Esophagus mucosa (tissue), 1 donor: ENCODE results near the gene GALNTL6. TPM values are rescaled to one million over a fixed set of nuclear protein-coding genes. Genes with fewer than 3 reads are reported as not detected.
"Not testable (repeated sequence)": the region's sequence is repeated elsewhere in the genome, so short reads cannot be mapped to it uniquely, and the experiment has no call there.

Experiments used
- ATAC-seq: fragments of 200-7000 bp; cut with Tn5 transposase; one replicate; pipeline ENCODE4 v1.9.1; 2020
- total RNA-seq: library from RNA; stranded (reverse); gene quantifications from one replicate; pipeline ENCODE4 v1.2.4, GENCODE V29; 2023
- donor health status: DM: yes; HTN: yes; CAD: no.

Gene GALNTL6
- total RNA-seq, 1 donor from 2014 or later = not detected

DNA sequence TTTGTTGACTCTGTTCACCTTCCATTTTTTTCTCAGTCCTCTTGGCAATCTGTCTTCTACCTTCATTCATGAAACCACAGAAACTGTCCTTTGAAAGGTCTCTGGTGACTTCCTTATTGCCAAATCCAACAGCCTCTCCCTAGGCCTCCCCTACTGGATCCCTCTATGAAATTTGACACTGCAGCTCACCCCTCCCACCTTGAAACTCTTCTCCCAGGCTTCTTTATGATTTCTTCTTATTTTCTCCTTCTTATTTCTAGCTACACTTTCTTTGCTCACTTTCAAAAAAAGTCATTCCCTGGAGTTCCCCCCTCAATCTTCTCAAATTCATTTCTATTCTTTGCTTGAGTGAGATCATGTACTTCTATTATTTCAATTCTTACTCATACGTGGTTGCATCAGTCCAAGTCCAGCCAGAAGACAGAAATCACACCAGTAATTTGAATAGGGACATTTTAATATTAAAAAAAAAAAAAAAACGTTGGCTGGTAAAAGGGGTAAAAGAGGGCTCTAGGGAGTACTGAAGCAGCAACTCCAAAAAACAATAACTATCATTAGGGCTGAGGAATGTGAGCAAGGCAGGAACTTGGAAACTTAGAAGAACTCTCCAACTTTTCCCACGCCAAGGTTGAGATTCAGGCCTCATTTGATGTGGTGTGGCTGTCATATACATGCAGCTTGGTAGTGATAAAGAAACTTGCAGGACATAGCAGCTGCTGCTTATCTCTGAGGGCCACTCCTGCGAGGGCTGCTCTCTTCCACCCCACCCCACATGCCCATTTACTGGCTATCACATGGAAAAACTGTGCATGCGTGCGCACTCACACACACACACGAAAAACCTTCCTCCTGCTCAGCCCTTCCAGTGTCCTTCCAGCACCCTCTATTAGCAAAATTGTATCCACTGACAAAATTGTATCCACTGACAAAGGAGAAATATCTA is 1185.6 kb downstream of the GALNTL6 start:
- peak; percentile 64 for ATAC-seq

GRCh38 chr4:173001571-173001970 is 1188.4 kb downstream of the GALNTL6 start:
- no peak for ATAC-seq

GRCh38 chr4:173002830-173003561 is 1189.8 kb downstream of the GALNTL6 start:
- ATAC-seq = peak; percentile 53

- no peak for ATAC-seq
Measured at GRCh38 chr4:173005912-173006633, 1192.9 kb downstream of the GALNTL6 start.

GRCh38 chr4:173008436-173008835 is 1195.2 kb downstream of the GALNTL6 start:
- no peak for ATAC-seq

- ATAC-seq = no peak
Measured at GRCh38 chr4:173009129-173009823, 1196.1 kb downstream of the GALNTL6 start.

GRCh38 chr4:173012608-173013007 is 1199.4 kb downstream of the GALNTL6 start:
- ATAC-seq = no peak

DNA sequence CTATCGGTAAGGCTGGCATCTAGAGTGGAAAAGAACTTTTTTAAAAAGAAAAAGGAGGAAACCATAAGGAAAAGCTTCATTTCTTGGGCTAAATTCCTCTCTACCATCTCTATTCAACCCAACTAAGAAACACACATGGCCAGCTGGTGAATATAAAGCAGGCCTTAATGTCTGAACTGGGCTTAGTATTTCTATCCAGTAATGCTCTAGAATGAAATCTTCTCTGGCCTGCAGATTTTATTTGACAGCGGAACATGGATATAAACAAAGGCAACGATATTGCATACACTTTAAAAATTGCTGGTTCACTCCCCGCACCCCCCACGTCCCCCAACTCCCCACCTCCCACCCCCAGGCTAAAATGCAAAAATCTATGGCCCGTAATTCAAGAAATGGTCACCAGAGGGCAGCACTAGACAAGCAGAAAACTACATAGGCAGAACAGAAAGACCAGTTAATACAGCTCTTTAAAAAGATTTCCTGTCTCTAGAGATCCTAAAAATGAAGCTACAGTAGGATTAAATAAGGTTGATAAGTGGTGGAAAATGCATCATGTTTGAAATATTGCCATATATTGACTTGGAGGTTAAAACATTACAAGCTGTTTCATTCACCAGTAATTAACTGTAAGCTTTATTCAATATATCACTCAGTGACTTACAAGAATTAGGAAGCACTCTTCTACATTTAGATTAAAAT is 1200.2 kb downstream of the GALNTL6 start:
- peak; percentile 73 for ATAC-seq

DNA sequence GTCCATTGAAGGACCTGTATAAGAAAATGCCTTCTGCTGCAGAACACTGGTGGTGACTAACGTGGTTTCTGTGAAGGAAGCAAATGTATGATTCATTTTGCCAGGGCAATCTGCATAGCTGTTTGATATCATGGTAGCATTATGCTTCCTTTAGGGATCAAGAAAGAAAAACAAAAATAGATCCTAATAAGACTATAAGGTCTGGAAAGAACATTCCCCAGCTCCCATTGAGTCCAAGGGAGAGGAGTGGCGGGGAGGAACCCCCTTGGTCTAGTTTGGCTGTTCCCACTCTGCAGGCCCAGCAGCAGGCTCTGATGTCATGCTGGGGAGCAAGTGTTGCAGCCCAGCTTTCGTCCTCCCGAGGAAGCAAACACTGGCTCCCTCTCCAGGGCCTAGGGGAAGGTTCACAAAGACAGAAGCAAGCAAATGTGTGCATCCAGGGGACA is 1200.9 kb downstream of the GALNTL6 start:
- peak; percentile 88 for ATAC-seq

DNA sequence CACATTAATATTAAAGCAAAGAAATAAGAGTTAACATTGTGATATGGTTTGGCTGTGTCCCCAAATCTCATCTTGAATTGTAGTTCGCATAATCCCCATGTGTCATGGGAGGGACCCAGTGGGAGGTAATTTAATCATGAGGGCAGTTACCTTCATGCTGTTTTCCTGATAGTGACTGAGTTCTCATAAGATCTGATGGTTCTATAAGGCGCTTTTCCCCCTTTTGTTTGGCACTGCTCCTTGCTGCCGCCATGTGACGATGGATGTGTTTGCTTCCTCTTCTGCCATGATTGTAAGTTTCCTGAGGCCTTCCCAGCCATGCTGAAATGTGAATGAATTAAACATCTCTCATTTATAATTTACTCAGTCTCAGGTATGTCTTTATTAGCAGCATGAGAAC is 1201.6 kb downstream of the GALNTL6 start:
- no peak for ATAC-seq

DNA sequence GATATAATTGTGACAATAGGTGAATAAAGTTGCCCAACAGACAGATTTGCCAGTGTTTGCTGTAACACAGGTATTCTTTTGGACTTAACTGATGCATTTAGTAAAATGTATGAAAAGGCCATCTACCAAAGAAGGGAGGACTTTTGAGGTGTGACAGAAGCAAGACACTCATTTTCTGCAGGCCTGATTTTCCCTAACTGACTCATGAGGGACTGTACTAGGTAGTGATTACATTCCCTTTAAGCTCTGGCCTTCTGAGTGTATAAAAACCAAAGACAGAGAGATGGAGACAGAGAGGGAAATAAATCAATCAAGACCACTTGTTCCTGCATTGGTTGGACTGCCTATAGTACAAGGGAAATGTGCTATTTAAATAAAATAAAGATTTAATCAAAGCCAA is 1204.6 kb downstream of the GALNTL6 start:
- ATAC-seq = no peak

DNA sequence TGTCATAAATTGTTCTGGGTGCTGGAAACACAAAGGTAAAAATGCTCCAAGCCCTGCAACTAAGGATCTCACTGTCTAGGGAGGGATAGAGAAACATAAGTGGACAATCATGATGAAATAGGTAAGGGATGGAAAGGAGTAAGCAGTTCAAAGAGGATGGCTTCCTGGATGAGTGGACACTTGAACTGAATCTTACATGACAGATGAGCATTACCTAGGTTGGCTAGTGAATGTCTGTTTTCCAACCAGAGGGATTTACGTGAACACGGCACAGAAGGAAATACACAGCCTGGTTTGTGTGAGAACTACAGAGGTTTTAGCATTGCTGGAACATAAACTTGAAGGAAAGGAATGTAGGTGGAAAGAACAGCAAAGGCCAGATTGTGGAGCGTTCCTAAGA is 1205.2 kb downstream of the GALNTL6 start:
- no peak for ATAC-seq

DNA sequence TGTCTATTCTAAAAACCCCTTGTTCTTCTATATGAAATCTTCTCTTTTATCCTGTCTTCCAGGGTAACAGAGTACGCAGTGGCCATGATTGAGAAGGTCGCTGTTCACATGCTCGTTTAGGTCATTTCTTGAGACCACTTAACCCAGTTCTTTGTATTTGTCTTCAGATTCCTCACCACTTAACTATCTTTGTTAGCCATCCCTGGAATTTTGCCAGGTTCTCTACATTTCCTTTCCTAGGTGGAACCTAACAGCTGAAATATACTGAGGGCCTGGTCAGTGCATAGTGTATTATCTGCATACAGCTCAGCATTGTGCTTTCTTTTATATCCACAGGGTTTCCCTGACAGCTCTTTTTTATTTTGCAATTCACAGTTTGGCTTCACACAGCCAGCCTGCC is 1206.5 kb downstream of the GALNTL6 start:
- no peak for ATAC-seq

- not testable (repeated sequence) for ATAC-seq
Measured at GRCh38 chr4:173021746-173022573, 1208.8 kb downstream of the GALNTL6 start.

DNA sequence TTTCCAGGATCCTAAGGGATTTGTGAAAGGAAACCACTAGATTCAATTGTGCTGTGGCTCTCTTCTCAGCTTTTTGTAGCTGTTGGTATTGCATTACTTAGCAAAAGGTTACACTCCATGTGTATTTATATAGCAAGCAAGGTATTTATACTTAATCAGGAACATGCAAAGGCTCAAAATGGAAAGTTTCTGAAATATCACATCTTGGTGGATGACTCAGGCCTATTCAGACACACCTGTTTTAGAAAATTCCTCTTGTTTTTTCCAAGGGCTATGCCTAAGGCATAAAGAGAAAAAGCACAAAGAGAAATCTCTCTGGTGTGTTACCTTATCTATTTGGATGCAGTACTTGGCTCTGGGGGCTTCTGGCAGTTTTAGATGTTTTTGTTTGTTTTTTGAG is 1211.0 kb downstream of the GALNTL6 start:
- no peak for ATAC-seq

GRCh38 chr4:173025131-173025530 is 1211.9 kb downstream of the GALNTL6 start:
- peak; percentile 78 for ATAC-seq

DNA sequence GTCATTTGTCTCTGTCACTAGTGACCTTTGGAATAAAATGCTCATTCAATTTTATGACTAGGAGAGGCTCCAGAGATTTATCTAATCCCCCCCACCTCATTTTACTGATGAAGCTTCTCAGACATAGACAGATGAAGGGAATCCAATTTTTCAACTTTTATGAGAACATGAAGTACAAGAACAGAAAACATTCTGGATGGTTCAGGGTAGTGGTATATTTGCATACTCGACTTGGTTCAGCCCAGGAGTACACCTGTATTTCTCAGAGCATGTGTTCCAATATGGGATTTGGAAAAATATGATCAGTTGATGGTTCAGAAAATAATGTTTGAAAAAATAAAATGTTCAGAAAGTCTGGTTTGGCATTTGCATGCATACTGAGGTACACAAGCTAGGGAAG is 1224.0 kb downstream of the GALNTL6 start:
- no peak for ATAC-seq

DNA sequence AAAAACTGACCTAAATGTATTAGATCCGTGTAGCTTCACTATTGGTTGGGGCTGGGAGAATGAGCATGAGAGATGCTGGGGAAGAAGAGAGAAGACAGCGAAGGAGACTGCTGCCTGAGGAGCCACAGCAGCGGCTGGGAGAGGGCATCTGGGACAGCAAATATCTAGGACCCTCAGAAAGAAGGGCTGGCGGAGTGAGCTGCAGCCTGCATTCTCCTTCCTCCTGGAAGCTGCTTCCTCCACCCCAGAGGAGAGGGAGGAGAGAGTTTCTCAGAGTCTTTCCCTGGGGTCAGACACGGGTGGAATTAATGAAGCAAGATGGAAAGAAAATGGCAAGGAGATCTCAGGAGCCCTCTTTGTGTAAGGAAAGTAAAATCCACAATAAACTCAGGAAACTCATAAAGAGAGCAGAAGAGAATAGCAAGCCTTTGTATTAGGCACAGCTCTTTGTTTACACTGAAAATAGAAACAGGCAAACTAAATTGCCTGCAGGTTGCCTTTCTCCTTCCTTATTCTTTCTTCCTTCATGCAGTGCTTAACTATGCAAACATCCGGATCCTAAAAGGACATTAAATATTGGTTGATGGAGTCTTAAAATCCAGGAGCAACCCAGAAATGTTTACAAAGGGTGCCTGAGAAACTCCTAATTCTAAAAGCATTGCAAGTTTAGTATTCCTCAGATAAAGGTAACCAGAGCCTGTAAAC is 1225.1 kb downstream of the GALNTL6 start:
- no peak for ATAC-seq

- ATAC-seq = no peak
Measured at GRCh38 chr4:173039617-173040577, 1226.7 kb downstream of the GALNTL6 start.
